ENCODE measurements around the gene GDPD1. TPM values are rescaled to one million over a fixed set of nuclear protein-coding genes. Genes with fewer than 3 reads are reported as not detected.

GDPD1 gene
- total RNA-seq, 1 donor from 2014 or later = 8.4 TPM

GRCh38 chr17:59292174-59292523 is 71.8 kb downstream of the GDPD1 start:
- no peaks in the 10 kb centered on the region for H3K27me3 Mint-ChIP-seq
- no peaks in the 10 kb centered on the region for H3K36me3 Mint-ChIP-seq
- no peak overlapping the region for H3K27ac Mint-ChIP-seq
- TF ChIP-seq CTCF (conservative IDR thresholded peaks at IDR 0.05) = no peak
- H3K4me1 Mint-ChIP-seq (ENCODE audit: unreplicated experiment) = peaks cover 17% of the 10 kb centered on the region
- no peak overlapping the region for H3K4me3 Mint-ChIP-seq
- DNase-seq (ENCODE audit: extremely low spot score, unreplicated experiment) = no peak
- H3K9me3 Mint-ChIP-seq = peaks cover 5% of the 10 kb centered on the region

- Mint-ChIP-seq H3K27ac (peak overlapping the region; percentile 88), H3K4me3 (no peak overlapping the region), H3K36me3 (no peaks in the 10 kb centered on the region), H3K27me3 (no peaks in the 10 kb centered on the region), H3K4me1 (ENCODE audit: unreplicated experiment) (peaks cover 10% of the 10 kb centered on the region), H3K9me3 (peaks cover 7% of the 10 kb centered on the region)
- no peak for DNase-seq (ENCODE audit: extremely low spot score, unreplicated experiment)
- TF ChIP-seq CTCF (conservative IDR thresholded peaks at IDR 0.05) = no peak
These were observed 75.9 kb downstream of the GDPD1 start for GRCh38 chr17:59296190-59296589.

- Mint-ChIP-seq H3K4me1 (ENCODE audit: unreplicated experiment) (peaks cover 10% of the 10 kb centered on the region), H3K36me3 (no peaks in the 10 kb centered on the region), H3K27ac (no peak overlapping the region), H3K4me3 (no peak overlapping the region), H3K27me3 (no peaks in the 10 kb centered on the region), H3K9me3 (peaks cover 7% of the 10 kb centered on the region)
- no peak for DNase-seq (ENCODE audit: extremely low spot score, unreplicated experiment)
- no peak for TF ChIP-seq CTCF (conservative IDR thresholded peaks at IDR 0.05)
These were observed 78.2 kb downstream of the GDPD1 start for GRCh38 chr17:59298521-59298920.

- Mint-ChIP-seq H3K36me3 (no peaks in the 10 kb centered on the region), H3K27me3 (no peaks in the 10 kb centered on the region), H3K9me3 (peaks cover 7% of the 10 kb centered on the region), H3K27ac (no peak overlapping the region), H3K4me1 (ENCODE audit: unreplicated experiment) (peaks cover 10% of the 10 kb centered on the region), H3K4me3 (no peak overlapping the region)
- no peak for DNase-seq (ENCODE audit: extremely low spot score, unreplicated experiment)
- no peak for TF ChIP-seq CTCF (conservative IDR thresholded peaks at IDR 0.05)
These were observed 79.2 kb downstream of the GDPD1 start for GRCh38 chr17:59299400-59300092.

- no peak for DNase-seq (ENCODE audit: extremely low spot score, unreplicated experiment)
- Mint-ChIP-seq H3K36me3 (no peaks in the 10 kb centered on the region), H3K4me3 (no peak overlapping the region), H3K27ac (no peak overlapping the region), H3K27me3 (no peaks in the 10 kb centered on the region), H3K9me3 (peaks cover 7% of the 10 kb centered on the region), H3K4me1 (ENCODE audit: unreplicated experiment) (peaks cover 10% of the 10 kb centered on the region)
- TF ChIP-seq CTCF (conservative IDR thresholded peaks at IDR 0.05) = no peak
These were observed 80.6 kb downstream of the GDPD1 start for GRCh38 chr17:59300941-59301340.

Data from type B pancreatic cell (in vitro differentiated cells).